Glomerular endothelial cell (primary cell): Measurements from ENCODE around the gene SAG. TPM values are rescaled to one million over a fixed set of nuclear protein-coding genes. Genes with fewer than 3 reads are reported as not detected.

ENCODE experiments used
- DNase-seq: peaks from one replicate; pipeline ENCODE4 v3.0.0-alpha.2; 2011; ENCODE audit warnings: low read depth, low spot score; ENCODE audit errors: extremely low read depth
- total RNA-seq: library from RNA; depleted of rRNA; stranded (reverse); fragments of >200 nt; gene quantifications from 2 replicates; pipeline ENCODE4 v1.2.3, GENCODE V29; 2015

SAG gene
- total RNA-seq, 1 donor from 2014 or later, result not detected

DNA sequence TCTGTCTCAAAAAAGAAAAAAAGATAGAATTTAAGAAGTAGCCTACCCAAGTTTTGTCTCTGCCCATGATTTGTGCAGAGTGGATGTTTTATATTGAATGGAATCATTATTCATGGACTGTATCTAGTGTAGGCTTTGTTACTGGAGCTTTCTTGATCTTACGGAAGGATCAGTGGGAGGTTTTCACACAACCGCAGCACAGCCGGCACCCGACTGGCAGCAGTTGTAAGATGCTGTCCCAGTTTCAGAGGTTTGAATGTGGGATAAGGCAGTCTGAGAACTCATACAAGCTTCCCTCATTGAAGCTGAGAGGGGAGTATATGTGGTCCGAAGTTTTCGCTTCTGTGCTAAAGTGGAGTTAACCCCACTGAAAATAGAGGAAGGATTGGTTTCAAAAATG is 19.7 kb upstream of the SAG start:
- no peak for DNase-seq

DNA sequence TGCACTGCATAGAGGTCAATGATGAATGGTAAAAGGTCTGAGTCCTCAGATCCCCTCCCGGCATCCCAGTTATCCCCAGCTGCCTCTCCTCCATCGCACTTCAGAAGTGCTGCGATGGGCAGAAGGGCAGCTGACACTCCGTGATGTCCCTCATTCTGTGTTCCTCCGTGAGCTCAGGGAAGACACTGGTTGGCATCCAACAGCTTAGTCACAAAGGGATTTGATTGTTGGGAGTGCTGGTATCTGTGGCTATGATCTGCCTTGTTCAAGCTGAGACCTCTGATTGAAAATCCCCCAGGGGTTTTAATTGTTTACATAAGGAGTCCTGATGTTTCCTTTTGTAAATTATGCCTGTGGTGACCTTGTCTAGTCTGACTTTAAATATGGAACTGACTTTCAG is 19.0 kb upstream of the SAG start:
- DNase-seq, result no peak

DNA sequence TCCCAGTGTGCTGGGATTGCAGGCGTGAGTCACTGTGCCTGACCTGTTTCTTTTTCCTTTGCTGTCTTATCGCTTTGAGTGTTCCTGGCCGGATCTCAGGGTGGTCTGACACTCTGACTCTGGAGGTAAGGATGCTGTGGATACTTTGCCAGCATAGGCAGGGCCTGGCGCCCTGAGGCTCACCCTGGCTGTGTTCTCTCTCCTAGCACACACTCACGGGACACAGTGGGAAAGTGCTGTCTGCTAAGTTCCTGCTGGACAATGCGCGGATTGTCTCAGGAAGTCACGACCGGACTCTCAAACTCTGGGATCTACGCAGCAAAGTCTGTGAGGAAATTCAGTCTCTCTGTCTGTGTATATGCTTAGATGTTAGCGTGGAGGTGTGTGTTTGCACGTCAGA is 18.0 kb upstream of the SAG start:
- DNase-seq, result no peak

DNA sequence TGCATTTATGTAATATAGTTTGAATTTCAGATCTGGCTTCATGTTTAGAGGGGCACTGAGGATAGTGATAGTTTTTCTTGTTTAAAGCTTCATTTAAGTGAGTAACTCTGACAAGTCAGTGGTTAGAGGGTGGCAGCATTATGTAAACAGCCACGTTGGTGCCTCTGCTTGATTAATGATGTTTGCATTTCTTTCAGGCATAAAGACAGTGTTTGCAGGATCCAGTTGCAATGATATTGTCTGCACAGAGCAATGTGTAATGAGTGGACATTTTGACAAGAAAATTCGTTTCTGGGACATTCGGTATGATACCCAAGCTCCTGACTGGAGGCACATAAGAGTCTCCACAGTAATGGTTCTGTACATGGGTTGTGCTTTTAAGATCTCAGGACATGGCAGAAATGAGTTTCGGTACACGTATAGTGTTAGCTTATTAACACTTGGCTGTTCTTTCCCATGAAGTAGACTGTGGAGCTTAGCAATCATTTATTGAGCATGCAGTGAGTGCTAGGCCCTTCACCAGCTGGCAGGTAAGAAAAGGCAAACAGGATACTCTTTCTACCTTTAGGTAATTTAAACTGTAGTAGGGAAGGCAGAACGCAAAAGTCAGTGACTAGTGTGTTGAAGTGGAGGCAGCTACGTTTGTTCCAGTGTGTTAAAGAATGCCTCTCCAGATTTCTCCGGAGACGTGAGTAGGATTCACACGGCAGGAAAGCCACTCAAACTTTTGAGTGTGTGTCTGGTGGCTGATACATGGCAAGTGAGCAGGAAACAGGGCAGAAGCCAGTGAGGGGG is 17.4 kb upstream of the SAG start:
- no peak for DNase-seq

DNA sequence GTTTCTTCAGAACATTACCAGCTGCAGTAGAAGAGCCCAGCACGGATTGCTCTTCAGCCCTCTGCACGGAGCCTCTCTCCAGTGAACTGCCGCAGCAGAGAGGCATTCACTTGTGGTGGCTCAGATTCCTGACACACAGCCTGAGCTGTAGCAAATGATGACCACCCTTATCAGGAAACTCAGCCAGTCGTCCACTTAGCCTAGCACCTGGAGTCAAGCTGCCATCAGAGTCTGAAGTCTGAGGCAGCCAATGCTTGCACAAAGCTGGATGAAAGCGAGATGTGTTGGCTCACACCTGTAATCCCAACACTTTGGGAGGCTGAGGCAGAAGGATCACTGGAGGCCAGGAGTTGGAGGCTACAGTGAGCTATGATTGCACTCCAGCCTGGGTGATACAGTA is 11.7 kb upstream of the SAG start:
- no peak for DNase-seq

DNA sequence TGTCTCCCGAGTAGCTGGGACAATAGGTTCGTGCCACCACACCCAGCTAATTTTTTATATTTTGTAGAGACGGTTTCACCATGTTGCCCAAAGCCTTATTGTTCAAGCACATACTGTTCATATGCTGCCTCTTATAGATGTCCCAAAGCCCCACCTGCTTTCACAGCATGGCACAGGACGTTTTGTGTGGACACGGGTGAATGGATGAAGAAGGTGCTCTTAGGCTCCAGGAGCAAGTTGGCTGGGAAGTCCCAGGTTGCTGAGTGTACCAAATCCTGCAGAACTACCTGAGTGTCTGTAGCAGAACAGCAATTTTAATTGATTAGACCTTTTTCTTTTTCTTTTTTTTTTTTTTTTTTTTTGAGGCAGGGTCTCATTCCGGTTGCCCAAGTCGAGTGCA is 10.5 kb upstream of the SAG start:
- DNase-seq, result no peak

DNA sequence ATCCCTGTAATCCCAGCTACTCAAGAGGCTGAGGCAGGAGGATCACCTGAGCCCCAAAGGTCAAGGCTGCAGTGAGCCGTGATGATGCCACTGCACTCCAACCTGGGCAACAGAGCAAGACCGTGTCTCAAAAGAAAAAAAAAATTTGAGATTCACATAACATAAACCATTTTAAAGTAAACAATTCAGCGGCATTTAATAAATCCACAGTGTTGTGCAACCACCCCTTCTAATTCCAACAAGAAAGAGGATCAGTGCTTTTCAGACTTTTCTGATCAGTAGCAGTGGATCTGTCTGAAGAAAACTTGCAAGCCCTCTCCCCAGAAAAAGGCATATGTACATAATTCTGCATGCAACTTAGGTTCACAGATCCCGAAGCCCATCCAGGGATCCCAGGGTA is 7.2 kb upstream of the SAG start:
- DNase-seq, result no peak

DNA sequence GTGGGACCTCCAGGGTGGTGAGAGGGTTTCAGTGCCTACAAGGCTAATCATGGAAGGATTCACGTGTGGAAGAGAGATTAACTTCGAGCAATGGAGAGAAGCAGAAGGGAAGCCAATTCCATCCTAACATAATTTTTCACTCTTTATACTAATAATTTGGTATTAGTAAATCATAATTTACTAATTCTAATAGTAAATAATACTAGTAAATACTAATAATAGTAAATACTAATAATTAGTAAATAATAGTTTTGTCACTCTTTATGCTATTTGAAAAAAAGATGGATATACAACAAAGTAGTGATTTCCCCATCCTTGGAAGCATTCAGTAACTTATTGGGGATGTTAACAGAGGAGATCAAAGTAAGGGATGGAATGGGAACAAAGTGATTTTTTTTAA is 6.4 kb upstream of the SAG start:
- no peak for DNase-seq

DNA sequence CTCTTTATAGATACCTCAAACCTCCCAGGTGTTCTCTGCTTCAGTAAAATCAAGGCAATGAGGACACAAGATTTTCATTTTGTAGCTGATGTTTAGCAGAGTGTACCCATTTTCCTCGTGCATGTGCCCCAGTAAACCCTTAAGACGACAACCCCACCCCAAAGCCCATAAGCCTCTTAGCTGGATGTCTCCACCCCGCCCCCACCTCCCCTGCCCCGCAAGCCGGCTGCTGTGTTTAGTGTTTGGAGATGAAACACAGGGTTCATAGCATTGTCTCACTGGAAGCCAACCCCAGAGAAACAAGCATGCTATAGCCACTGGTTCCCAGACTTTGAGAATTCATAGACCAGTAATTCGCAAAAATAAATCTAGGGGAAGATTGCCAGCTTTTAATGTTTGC is 5.8 kb upstream of the SAG start:
- no peak for DNase-seq

DNA sequence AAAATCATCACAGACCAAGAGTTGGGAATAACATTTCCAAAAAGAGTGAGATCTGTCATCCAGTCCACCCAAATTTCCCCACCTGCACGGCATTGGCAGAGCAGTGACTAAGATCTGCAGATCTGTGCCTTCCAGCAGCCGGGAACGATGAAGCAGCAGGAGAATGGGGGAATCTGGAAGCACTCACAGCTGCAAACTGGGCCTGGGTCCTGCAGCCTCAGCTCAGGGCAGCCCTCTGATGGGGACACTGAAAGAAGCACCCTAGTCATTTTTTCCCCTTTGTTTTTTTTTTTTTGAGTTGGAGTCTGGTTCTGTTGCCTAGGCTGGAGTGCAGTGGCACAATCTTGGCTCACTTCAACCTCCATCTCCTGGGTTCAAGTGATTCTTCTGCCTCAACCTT is 4.4 kb upstream of the SAG start:
- no peak for DNase-seq

DNA sequence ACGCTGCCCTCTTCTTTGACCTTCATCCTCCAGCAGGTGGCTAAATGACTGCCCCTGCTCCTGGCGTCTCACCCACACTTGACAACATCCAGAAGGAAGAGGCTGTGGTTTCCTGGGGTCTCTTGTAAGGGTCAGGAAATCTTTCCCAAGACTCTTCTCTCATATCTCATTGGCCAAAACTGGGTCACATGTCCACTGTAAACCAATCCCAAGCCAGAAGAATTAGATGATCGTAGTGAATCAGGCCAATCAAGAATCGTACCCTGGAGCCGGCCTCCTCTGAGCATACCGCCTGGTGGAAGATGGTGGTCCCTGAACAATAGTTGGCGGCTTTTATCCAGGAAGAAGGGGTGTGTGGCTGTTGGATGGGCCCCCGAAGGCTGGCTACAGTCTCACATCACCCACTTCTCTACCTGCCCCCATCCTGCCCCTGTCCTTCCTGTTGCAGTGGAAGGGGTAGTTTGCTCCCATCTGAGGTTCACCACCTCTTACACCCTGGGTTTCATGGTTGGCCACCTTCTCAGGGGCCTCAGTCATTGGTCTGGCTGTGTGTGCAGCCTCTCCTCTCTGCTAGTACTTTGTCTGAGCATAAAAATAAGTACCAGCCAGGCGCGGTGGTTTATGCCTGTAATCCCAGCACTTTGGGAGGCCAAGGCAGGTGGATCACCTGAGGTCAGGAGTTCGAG is 3.8 kb downstream of the SAG start:
- DNase-seq, result no peak

DNA sequence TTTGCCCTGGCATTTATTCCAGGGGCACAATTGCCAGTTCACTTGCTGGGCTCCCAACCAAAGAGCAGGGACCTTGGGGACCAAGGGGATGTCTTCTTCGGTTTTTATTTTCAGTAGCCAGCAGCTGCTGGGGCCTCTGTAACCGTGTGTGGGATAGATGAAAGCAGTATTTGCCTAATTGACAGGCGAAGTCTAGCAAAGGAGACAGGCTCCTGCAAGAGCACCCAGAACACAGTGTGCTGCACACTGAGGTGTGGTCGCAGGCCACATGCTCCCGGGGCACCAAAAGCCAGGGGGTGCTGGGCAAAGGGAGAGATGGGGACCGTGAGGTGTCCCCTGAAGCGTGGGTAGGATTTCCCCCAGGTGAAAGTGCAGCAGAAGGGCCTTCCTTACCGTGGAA is 5.3 kb downstream of the SAG start:
- no peak for DNase-seq

DNA sequence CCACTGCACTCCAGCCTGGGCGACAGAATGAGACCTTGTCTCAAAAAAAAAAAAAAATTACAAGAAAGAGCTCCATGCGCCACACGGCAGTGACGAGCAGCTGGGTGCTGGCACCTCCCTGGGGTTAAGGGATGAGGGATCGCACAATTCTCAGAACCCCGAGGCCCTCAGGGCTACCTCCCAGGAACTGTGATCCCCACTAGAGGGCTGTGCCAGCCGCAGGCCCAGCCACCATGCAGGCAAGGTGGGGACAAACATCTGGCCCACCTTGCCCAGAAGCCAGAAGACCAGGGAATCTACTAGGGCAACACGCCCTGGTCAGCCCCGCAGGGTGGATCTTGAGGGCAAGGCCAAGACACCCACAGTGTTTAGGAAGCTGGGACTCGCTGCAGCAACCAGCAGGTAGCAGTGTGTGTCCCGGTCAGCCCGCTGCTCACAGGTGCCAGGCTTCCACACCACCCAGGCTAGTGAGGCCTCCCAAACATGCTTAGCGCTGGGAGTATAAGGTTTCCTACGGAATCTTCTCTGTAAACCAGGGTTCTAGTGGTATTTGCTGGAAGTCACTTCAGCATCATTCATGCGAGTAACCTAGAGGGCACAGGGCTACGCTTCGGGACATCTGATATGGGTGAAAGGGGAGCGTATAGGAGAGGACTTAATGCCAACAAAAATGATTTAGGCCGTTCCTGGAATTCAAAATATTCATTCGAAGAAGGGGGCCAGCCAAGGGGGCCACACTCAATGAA is 6.7 kb downstream of the SAG start:
- no peak for DNase-seq

DNA sequence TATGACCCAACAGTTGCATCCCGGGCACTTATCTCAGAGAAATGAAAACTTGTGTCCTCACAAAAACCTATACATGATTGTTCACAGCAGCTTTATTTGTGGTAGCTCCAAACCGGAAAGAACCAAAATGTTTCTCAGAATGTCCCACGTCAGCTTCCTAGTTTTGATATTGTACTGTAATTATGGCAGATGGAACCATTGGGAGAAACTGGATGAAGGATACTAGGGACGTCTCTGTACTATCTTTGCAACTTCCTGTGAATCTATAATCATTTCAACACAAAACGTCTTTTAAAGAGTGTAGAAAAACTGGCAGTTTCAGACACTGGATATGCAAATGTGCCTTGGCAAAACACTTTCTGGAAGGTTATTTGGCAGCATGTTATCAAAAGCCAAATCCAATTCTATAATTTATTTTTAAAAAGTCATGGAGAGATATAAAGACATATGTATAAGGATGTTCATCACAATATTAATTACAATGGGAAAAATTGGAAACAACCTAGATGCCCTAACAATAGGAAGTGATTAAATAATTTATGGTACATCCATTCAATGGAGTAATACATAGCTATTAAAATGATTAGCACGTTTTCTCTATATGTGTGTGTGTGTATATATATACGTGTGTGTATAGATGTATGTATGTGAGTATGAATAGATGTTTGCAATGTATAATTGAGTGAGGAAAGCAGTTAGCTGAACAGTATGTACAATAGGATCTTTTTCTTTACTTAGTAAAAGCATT is 9.8 kb downstream of the SAG start:
- DNase-seq, result no peak

DNA sequence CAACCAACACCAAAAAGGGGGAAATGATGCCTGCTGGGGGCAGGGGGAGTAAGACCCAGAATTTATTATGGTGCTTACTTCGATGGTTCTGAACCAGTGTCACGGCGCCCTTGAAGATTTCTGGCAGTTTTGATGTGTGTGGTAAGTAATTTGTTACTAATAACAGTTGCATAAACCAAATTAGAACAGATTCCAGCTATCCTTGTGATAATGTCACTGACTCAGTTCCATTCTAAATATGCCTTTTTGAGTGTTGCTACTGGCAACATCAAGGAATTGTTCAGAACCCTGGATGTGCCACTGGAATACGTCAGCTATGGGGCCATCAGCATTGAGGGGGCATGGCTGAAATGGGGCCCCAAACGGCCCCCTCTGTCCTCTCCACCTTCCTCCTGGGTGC is 11.6 kb downstream of the SAG start:
- DNase-seq, result no peak

DNA sequence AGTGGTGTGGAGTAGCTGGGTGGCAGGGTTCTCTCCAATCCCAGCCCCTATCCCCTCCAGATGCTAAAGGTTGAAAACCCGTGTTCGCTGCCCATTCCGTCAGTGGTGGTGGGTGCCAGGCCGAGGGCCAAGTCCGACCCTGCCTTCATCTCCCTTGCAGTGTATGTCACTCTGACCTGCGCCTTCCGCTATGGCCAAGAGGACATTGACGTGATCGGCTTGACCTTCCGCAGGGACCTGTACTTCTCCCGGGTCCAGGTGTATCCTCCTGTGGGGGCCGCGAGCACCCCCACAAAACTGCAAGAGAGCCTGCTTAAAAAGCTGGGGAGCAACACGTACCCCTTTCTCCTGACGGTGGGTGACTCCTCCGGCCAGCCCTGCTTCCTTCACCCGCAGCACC is 12.9 kb downstream of the SAG start:
- no peak for DNase-seq

DNA sequence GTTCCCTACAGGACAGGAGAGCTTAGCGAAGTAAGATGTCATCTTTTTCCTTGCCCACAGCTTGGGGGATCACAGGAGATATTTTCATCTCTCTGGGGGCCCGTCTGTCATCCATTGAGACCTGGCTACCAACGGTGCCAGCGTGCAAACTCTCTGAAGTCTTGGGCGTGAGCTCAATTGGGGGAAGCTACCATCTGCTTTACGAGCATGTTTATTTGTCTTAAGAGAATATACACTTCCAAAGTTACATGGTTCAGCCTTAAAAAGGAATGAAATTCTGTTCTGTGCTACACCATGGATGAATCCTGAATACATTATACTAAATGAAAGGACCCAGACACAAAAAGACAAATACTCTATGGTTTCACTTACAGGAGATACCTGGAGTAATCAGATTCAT is 13.6 kb downstream of the SAG start:
- no peak for DNase-seq

DNA sequence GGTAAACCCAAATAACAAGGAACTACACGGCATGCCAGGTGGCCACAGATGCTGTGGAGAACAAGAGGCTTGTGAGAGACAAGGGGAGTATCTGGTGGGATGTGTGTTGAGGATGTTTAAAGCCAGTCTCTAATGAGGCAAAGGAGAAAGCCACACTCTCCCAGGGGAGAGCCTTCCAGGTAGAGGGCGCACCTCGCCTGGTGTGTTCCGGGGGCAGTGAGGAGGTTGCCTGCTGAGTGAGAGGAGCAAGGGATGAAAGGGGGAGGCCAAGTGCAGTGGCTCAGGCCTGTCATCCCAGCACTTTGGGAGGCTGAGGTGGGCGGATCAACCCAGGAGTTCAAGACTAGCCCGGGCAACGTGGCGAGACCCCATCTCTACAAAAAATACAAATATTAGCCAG is 16.2 kb downstream of the SAG start:
- DNase-seq, result no peak

DNA sequence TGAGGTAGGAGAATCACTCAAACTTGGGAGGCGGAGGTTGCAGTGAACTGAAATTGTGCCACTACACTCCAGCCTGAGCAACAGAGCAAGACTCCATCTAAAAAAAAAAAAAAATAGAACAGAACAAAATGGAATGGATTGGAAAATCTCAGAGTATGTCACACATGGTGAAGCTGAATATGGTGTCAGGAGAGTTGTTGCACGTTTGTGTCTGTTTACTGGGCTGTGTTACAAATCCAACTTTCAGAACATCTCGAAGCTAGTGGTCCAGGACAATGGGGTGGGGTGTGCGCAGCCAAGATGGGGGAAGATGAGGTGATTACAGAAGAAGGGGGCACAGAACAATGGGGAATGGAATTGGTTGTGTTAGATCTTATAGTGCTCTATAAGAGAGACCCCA is 17.6 kb downstream of the SAG start:
- no peak for DNase-seq

DNA sequence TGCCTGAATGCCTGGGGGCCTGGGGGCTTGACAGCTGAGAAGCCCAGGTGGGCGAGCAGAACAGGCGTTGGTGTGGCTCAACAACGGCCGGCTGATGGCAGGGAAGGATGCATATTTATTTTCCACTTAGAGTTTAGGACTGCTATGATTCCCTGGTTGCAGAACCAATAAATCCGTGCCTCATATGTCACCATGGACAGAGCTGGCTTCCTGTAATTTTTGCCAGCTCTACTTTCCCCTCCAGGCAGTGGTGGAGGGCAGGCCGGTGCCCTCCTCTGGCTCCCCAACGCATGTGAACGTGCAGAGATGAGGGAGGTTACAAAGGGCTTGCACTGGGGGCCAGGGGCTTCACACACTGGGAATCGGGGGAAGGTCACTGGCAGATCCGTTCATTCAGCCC is 18.2 kb downstream of the SAG start:
- no peak for DNase-seq

DNA sequence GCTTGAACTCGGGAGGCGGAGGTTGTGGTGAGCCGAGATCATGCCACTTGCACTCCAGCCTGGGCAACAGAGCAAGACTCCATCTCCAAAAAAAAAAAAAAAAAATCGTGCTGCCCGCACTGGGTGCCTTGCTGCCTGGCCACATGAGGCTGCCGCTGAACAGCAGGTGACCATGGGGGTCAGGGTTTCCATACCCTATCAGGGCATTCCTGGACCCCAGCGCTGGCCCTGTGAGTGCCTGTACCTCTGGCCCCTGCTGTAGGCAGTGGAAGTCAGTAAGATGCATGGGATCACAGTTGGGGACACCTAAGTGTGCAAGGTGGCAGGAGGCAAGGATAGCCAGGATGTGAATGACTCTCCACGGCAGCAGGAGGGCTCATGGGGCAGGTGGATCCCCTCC is 18.9 kb downstream of the SAG start:
- no peak for DNase-seq
